IPS-18a (cell line): ENCODE data around the gene WRNIP1.

Experiments used
- H3K27ac ChIP-seq: one replicate; pipeline ENCODE4 v1.5.1; 2013; ENCODE audit warnings: low read length
- H3K27me3 ChIP-seq: one replicate; pipeline ENCODE4 v1.6.1; 2013; ENCODE audit warnings: mild to moderate bottlenecking, low read length; ENCODE audit not compliant: control insufficient read depth, insufficient read depth
- H3K36me3 ChIP-seq: one replicate; pipeline ENCODE4 v1.6.1; 2013; ENCODE audit warnings: low read depth, low read length; ENCODE audit not compliant: control insufficient read depth
- H3K4me1 ChIP-seq: one replicate; pipeline ENCODE4 v1.6.1; 2013; ENCODE audit warnings: low read depth, low read length; ENCODE audit not compliant: control insufficient read depth
- H3K4me3 ChIP-seq: one replicate; pipeline ENCODE4 v1.5.1; 2013; ENCODE audit warnings: low read length
- H3K9ac ChIP-seq: one replicate; pipeline ENCODE4 v1.6.1; 2013; ENCODE audit warnings: mild to moderate bottlenecking, low read length, moderate library complexity
- H3K9me3 ChIP-seq: one replicate; pipeline ENCODE4 v1.6.1; 2013; ENCODE audit warnings: low read depth, low read length; ENCODE audit not compliant: control insufficient read depth

The WRNIP1 gene

DNA sequence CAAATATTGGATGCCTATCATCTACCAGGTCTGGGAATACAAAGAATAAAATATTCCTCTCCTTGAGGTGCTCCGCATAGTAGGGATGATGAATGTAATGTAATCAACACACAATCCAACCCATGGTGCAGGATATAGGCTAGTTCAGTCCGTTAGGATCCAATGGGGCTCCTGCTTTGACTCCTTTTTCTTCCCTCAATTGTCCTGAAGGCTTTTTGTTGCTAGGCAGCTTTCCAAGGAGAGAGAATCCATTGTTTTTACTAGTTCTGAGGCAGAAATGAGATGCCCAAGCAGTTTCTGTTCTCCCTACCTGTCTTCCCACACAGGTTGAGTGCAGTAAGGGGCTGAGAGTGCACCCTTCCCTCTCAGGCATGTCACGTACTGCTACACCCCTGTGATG is 12.1 kb downstream of the WRNIP1 start:
- Histone ChIP-seq H3K9ac (no peak overlapping the region), H3K36me3 (peaks cover 25% of the 10 kb centered on the region), H3K27ac (no peak overlapping the region), H3K4me1 (no peaks in the 10 kb centered on the region), H3K27me3 (no peaks in the 10 kb centered on the region), H3K9me3 (no peaks in the 10 kb centered on the region), H3K4me3 (no peak overlapping the region)

GRCh38 chr6:2780102-2780737 is 15.0 kb downstream of the WRNIP1 start:
- peaks cover 20% of the 10 kb centered on the region for H3K36me3 ChIP-seq
- no peaks in the 10 kb centered on the region for H3K9me3 ChIP-seq

GRCh38 chr6:2781685-2782355 is 16.6 kb downstream of the WRNIP1 start:
- no peak overlapping the region for H3K9ac ChIP-seq
- peaks cover 3% of the 10 kb centered on the region for H3K4me1 ChIP-seq
- H3K27me3 ChIP-seq = no peaks in the 10 kb centered on the region
- H3K9me3 ChIP-seq = no peaks in the 10 kb centered on the region
- peaks cover 20% of the 10 kb centered on the region for H3K36me3 ChIP-seq
- no peak overlapping the region for H3K4me3 ChIP-seq
- no peak overlapping the region for H3K27ac ChIP-seq

More at GRCh38 chr6:2780102-2780737, 15.0 kb downstream of the WRNIP1 start:
- Histone ChIP-seq H3K27me3 (no peaks in the 10 kb centered on the region), H3K27ac (no peak overlapping the region), H3K4me3 (no peak overlapping the region), H3K9ac (no peak overlapping the region), H3K4me1 (peaks cover 3% of the 10 kb centered on the region)

DNA sequence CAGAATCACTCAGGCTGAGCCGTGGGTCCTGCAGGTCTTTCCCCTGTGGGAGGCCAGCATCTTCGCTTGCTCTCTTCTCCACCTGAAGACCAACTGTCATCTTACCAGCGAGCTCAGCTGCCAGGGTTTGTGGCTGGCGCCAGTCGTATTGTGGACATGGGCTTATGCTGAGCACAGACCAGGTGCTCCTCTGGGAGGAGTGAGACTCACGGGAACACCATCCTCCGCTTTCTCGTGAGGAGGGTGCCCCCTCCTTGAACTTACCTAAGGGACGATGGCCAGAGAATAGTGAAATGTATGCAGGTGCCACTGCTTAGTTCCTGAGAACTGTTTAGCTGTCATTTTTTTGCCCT is 17.1 kb downstream of the WRNIP1 start:
- Histone ChIP-seq H3K4me3 (no peak overlapping the region), H3K9ac (no peak overlapping the region), H3K27ac (no peak overlapping the region), H3K27me3 (no peaks in the 10 kb centered on the region), H3K9me3 (no peaks in the 10 kb centered on the region), H3K36me3 (peaks cover 20% of the 10 kb centered on the region), H3K4me1 (peaks cover 3% of the 10 kb centered on the region)

GRCh38 chr6:2782825-2783187 is 17.6 kb downstream of the WRNIP1 start:
- H3K27me3 ChIP-seq = no peaks in the 10 kb centered on the region
- H3K27ac ChIP-seq = no peak overlapping the region
- peaks cover 3% of the 10 kb centered on the region for H3K4me1 ChIP-seq
- H3K36me3 ChIP-seq = peaks cover 20% of the 10 kb centered on the region
- H3K9me3 ChIP-seq = no peaks in the 10 kb centered on the region
- no peak overlapping the region for H3K4me3 ChIP-seq
- no peak overlapping the region for H3K9ac ChIP-seq

DNA sequence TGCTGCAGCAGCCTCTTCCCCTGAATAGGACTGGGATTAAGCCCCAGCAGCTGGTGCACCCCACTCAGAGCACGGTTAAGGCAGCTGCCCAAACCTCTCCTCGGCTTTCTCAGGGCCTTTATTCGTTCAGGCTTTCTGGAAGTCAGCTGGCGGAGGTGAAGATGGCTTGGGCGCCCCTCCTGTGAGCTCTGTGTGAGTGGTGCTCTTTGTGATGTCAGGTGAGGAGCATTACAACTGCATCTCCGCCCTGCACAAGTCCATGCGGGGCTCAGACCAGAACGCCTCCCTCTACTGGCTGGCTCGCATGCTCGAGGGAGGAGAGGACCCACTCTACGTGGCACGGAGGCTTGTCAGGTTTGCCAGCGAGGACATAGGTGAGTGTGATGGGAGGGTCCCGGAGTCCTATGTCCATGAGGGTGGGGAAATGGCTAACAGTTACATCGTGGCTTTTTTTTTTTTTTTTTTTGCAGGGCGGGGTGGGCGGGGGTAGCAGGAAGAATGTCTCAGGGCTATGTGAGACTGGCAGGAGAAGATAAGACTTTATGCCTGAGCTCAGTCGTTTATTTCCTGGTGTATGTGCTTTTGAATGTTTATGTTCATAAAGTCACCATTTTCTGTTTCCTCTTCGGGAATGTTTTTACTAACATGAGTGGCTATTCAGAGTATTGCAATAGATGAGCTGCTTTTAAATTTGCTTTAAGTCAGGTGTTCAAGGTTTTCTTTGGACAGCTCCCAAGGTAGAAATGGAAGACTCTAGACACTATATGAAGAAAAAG is 18.2 kb downstream of the WRNIP1 start:
- Histone ChIP-seq H3K4me1 (peaks cover 3% of the 10 kb centered on the region), H3K27ac (no peak overlapping the region)

DNA sequence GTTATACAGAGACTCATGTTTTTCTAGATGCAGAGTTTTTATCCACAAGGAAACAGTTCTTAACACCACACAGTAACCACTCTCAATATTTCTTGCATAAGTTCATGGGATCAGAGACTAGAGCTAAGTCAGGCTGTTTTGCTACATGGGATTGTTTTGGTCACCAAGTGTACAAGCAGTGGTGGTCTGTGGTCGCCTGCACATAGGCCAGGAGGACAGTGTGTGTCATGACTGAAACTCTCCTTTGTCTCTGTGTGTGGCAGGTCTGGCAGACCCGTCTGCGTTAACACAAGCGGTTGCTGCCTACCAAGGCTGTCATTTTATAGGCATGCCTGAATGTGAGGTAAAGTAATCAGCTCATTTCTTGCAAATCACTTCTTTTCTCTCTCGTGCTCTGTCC is 18.9 kb downstream of the WRNIP1 start:
- Histone ChIP-seq H3K9me3 (no peaks in the 10 kb centered on the region), H3K4me3 (no peak overlapping the region), H3K27me3 (no peaks in the 10 kb centered on the region), H3K4me1 (peaks cover 3% of the 10 kb centered on the region), H3K9ac (no peak overlapping the region), H3K36me3 (peaks cover 20% of the 10 kb centered on the region), H3K27ac (no peak overlapping the region)

More for the DNA sequence above, 18.2 kb downstream of the WRNIP1 start:
- Histone ChIP-seq H3K9me3 (no peaks in the 10 kb centered on the region), H3K36me3 (peaks cover 20% of the 10 kb centered on the region), H3K27me3 (no peaks in the 10 kb centered on the region), H3K4me3 (no peak overlapping the region), H3K9ac (no peak overlapping the region)

- H3K27me3 ChIP-seq = no peaks in the 10 kb centered on the region
- H3K27ac ChIP-seq = no peak overlapping the region
- no peaks in the 10 kb centered on the region for H3K9me3 ChIP-seq
- H3K9ac ChIP-seq = no peak overlapping the region
- H3K36me3 ChIP-seq = peaks cover 14% of the 10 kb centered on the region
- H3K4me3 ChIP-seq = no peak overlapping the region
- H3K4me1 ChIP-seq = peaks cover 3% of the 10 kb centered on the region
These were observed 19.7 kb downstream of the WRNIP1 start for GRCh38 chr6:2784930-2785329.

DNA sequence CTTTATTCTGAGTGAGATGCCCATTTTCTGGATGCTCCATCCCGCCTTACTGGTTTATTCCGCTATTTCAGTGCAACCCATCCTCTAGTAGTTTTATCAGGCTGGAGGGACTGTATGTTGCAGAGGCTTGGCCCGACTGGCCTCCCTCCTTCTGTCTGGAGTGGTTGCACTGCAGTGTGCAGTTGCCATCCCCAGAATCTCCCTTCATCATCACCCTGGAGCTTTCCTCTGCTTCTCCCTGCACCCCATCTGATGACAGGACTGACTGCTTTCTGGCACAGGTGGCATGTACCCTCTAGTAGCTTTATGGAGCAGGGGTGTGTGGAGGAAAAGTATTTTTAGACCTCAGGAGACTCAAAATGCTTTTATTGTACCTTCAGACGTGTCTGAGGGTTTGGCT is 21.1 kb downstream of the WRNIP1 start:
- H3K9me3 ChIP-seq = no peaks in the 10 kb centered on the region
- peaks cover 4% of the 10 kb centered on the region for H3K36me3 ChIP-seq
- no peak overlapping the region for H3K27ac ChIP-seq
- H3K9ac ChIP-seq = no peak overlapping the region
- H3K27me3 ChIP-seq = no peaks in the 10 kb centered on the region
- H3K4me1 ChIP-seq = peaks cover 6% of the 10 kb centered on the region
- no peak overlapping the region for H3K4me3 ChIP-seq

DNA sequence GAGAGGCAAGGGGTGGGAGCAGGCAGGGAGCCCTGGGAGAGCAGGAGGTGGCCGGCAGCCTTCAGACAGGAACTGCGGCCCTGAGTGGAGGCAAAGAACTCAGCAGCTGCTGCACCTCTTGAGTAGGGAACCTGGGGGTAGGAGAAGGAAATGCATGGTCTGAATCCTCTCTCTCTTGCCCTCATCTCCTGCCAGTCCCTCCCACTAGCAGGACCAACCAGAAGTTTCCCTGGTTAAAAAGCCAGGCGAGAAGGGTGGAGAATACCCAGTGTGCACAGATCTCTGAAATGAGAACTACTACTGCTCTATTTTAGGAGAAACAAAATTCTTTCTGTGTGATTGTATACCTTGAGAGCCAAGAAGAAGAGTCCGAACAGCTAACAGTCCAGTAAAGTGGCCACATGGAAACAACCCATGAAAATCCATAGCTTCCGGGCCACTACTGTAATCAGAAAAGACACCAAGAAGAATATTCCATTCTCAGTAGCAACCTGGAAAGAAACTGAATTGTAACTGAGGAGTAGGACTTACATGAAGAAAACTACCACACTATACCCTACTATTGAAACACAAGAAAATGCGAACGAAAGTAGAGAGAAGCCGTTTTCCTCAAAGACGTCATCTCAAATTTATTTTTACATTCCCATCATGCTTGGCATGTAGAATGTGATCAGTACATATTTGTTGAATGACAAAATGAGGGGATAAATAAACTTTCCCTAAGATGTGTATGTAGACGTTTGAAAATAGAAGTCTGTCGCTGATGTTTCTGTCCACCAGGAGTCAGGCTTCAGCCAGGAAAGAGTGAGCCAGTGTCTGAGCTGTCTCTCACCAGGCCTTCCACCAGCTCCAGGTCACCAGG is 25.6 kb downstream of the WRNIP1 start:
- Histone ChIP-seq H3K9me3 (no peaks in the 10 kb centered on the region), H3K27me3 (no peaks in the 10 kb centered on the region), H3K9ac (no peak overlapping the region), H3K27ac (no peak overlapping the region), H3K36me3 (no peaks in the 10 kb centered on the region), H3K4me1 (peaks cover 4% of the 10 kb centered on the region), H3K4me3 (no peak overlapping the region)

GRCh38 chr6:2791450-2791974 is 26.3 kb downstream of the WRNIP1 start:
- no peaks in the 10 kb centered on the region for H3K27me3 ChIP-seq
- H3K9me3 ChIP-seq = no peaks in the 10 kb centered on the region
- no peak overlapping the region for H3K4me3 ChIP-seq
- H3K4me1 ChIP-seq = peaks cover 4% of the 10 kb centered on the region
- H3K27ac ChIP-seq = no peak overlapping the region
- H3K36me3 ChIP-seq = no peaks in the 10 kb centered on the region
- H3K9ac ChIP-seq = no peak overlapping the region
